ENCODE measurements around the gene RPS26. TPM values are rescaled to one million over a fixed set of nuclear protein-coding genes. Genes with fewer than 3 reads are reported as not detected.
"Not testable (repeated sequence)": the region's sequence is repeated elsewhere in the genome, so short reads cannot be mapped to it uniquely, and the experiment has no call there.

Gene RPS26
- total RNA-seq, 1 donor from 2014 or later, result 31.2 TPM

GRCh38 chr12:56074396-56074795, 32.7 kb downstream of the RPS26 start:
- no peak for ATAC-seq
- DNase-seq (ENCODE audit: low spot score), result no peak

GRCh38 chr12:56077966-56078365, 36.2 kb downstream of the RPS26 start:
- not testable (repeated sequence) for DNase-seq (ENCODE audit: low spot score); ATAC-seq

- no peak for ATAC-seq
- DNase-seq (ENCODE audit: low spot score), result no peak
Measured at GRCh38 chr12:56078427-56078826, 36.7 kb downstream of the RPS26 start.

- ATAC-seq (peak; percentile 64), DNase-seq (ENCODE audit: low spot score) (peak; percentile 92)
Measured at GRCh38 chr12:56078931-56079722, 37.4 kb downstream of the RPS26 start.

GRCh38 chr12:56079723-56080555, 38.2 kb downstream of the RPS26 start, which contains the start of gene ERBB3:
Gene ERBB3 (plus strand): TSS chr12:56080165. CDS start chr12:56080301, 136 bp downstream.
- peak; percentile 88 for DNase-seq (ENCODE audit: low spot score)
- ATAC-seq, result peak; percentile 73

- DNase-seq (ENCODE audit: low spot score), result peak; percentile 93
- ATAC-seq, result peak; percentile 64
Measured at GRCh38 chr12:56080556-56081138, 38.9 kb downstream of the RPS26 start.

GRCh38 chr12:56081393-56082347, 40.0 kb downstream of the RPS26 start:
- ATAC-seq, result peak; percentile 51
- DNase-seq (ENCODE audit: low spot score), result peak; percentile 95

- ATAC-seq (no peak), DNase-seq (ENCODE audit: low spot score) (no peak)
Measured at GRCh38 chr12:56082382-56082781, 40.7 kb downstream of the RPS26 start.

- DNase-seq (ENCODE audit: low spot score) (no peak), ATAC-seq (no peak)
Measured at GRCh38 chr12:56082967-56083366, 41.2 kb downstream of the RPS26 start.

GRCh38 chr12:56084958-56085543, 43.3 kb downstream of the RPS26 start:
- ATAC-seq, result no peak

GRCh38 chr12:56086096-56086495, 44.4 kb downstream of the RPS26 start:
- no peak for DNase-seq (ENCODE audit: low spot score)
- ATAC-seq, result no peak

More at GRCh38 chr12:56084958-56085543, 43.3 kb downstream of the RPS26 start:
- peak; percentile 67 for DNase-seq (ENCODE audit: low spot score)

- ATAC-seq (no peak), DNase-seq (ENCODE audit: low spot score) (no peak)
Measured at GRCh38 chr12:56086608-56087007, 44.9 kb downstream of the RPS26 start.

GRCh38 chr12:56087220-56087619, 45.5 kb downstream of the RPS26 start:
- ATAC-seq, result peak; percentile 90
- peak; percentile 91 for DNase-seq (ENCODE audit: low spot score)

Other genes starting within 250 kb of the RPS26 start
- 11.9 TPM for gene SARNP, start 224.2 kb upstream of the RPS26 start, total RNA-seq
- 28.4 TPM for gene ORMDL2, start 223.9 kb upstream of the RPS26 start, total RNA-seq
- 14.2 TPM for gene DNAJC14, start 212.3 kb upstream of the RPS26 start, total RNA-seq
- 2.2 TPM for gene MMP19, start 199.0 kb upstream of the RPS26 start, total RNA-seq
- 16.5 TPM for gene PYM1, start 114.0 kb upstream of the RPS26 start, total RNA-seq
- 4.9 TPM for gene DGKA, start 110.8 kb upstream of the RPS26 start, total RNA-seq
- gene PMEL, start 75.9 kb upstream of the RPS26 start, total RNA-seq, result 5.4 TPM
- 11.0 TPM for gene CDK2, start 75.1 kb upstream of the RPS26 start, total RNA-seq
- gene RAB5B, start 67.8 kb upstream of the RPS26 start, total RNA-seq, result 46.5 TPM
- gene SUOX, start 44.6 kb upstream of the RPS26 start, total RNA-seq, result 56.1 TPM
- gene IKZF4, start 20.9 kb upstream of the RPS26 start, total RNA-seq, result 2.3 TPM
- 93.2 TPM for gene ERBB3, start 38.2 kb downstream of the RPS26 start, total RNA-seq
- gene PA2G4, start 62.6 kb downstream of the RPS26 start, total RNA-seq, result 32.3 TPM
- 1,359 TPM for gene RPL41, start 74.7 kb downstream of the RPS26 start, total RNA-seq
- 4.6 TPM for gene ZC3H10, start 76.3 kb downstream of the RPS26 start, total RNA-seq
- gene ESYT1, start 86.3 kb downstream of the RPS26 start, total RNA-seq, result 62.2 TPM
- 6.5 TPM for gene MYL6B, start 110.7 kb downstream of the RPS26 start, total RNA-seq
- 376 TPM for gene MYL6, start 116.4 kb downstream of the RPS26 start, total RNA-seq
- gene SMARCC2, start 147.6 kb downstream of the RPS26 start, total RNA-seq, result 27.6 TPM
- 13.2 TPM for gene RNF41, start 180.0 kb downstream of the RPS26 start, total RNA-seq
- gene NABP2, start 182.4 kb downstream of the RPS26 start, total RNA-seq, result 16.0 TPM
- gene SLC39A5, start 188.1 kb downstream of the RPS26 start, total RNA-seq, result 227 TPM
- gene ANKRD52, start 216.5 kb downstream of the RPS26 start, total RNA-seq, result 12.9 TPM
- gene COQ10A, start 225.0 kb downstream of the RPS26 start, total RNA-seq, result 24.8 TPM

Measured in left lobe of liver (tissue), 2 donors.